ENCODE results near the gene ZNF165.

GRCh38 chr6:28134716-28135115 is 54.3 kb downstream of the ZNF165 start:
- TF ChIP-seq MAFK (IDR thresholded peaks at IDR 0.05; ENCODE audit: low read depth, low read length) (no peak), CTCF (IDR thresholded peaks at IDR 0.05; ENCODE audit: control extremely low read depth in 1 of 3, insufficient read depth in 1 of 3, low read depth in 1 of 3, low read length in 3 of 3) (no peak), ZNF274 (IDR thresholded peaks at IDR 0.05; ENCODE audit: borderline replicate concordance, extremely low read depth, low read length) (no peak), SIX5 (IDR thresholded peaks at IDR 0.05; ENCODE audit: low read depth, low read length) (no peak), EP300 (IDR thresholded peaks at IDR 0.05; ENCODE audit: borderline replicate concordance in 1 of 2, low read depth in 2 of 2, low read length in 2 of 2) (no peak), POLR2A (IDR thresholded peaks at IDR 0.05; ENCODE audit: control extremely low read depth in 1 of 2, low read depth in 2 of 2, low read length in 2 of 2) (no peak), POLR2AphosphoS5 (IDR thresholded peaks at IDR 0.05; ENCODE audit: low read depth, low read length) (no peak), CREB1 (IDR thresholded peaks at IDR 0.05) (no peak), PHF8 (conservative IDR thresholded peaks at IDR 0.05; ENCODE audit: low read depth, low read length) (no peak), GTF2F1 (IDR thresholded peaks at IDR 0.05; ENCODE audit: borderline replicate concordance, low read depth, low read length) (no peak), SIN3A (conservative IDR thresholded peaks at IDR 0.05 in 1 of 2, IDR thresholded peaks at IDR 0.05 in 1 of 2; ENCODE audit: low read depth in 1 of 2, low read length in 2 of 2) (no peak), USF2 (IDR thresholded peaks at IDR 0.05; ENCODE audit: low read length) (no peak), HDAC6 (IDR thresholded peaks at IDR 0.05; ENCODE audit: low read depth, low read length) (no peak), RNF2 (IDR thresholded peaks at IDR 0.05; ENCODE audit: borderline replicate concordance, low read depth, low read length, missing control alignments, poor library complexity, severe bottlenecking) (no peak)
